Body of pancreas (tissue), 4 donors: ENCODE data around the gene AGBL2. TPM values are rescaled to one million over a fixed set of nuclear protein-coding genes. Genes with fewer than 3 reads are reported as not detected.

Experiments
- ATAC-seq: fragments of 150-250 bp; one replicate; pipeline ENCODE4 v1.9.1; 2016
- DNase-seq, 4 donors: peaks; one replicate each; pipeline ENCODE4 v3.0.0-alpha.2; 2019
- H3K27ac ChIP-seq, 4 donors: fragments of 200-600 bp; sonication (generic); 1 replicate in 3 of 4; 2 replicates in 1 of 4; pipeline versions ENCODE4 v1.5.1 to v1.6.1; 2016 to 2019; ENCODE audit warnings: mild to moderate bottlenecking in 1 of 4, mixed read lengths in 1 of 4, moderate library complexity in 1 of 4
- H3K27me3 ChIP-seq, 2 donors: fragments of 200-600 bp; sonication (generic); one replicate each; pipeline ENCODE4 v1.6.0; 2016; ENCODE audit warnings: mild to moderate bottlenecking in 1 of 2
- H3K36me3 ChIP-seq, 2 donors: fragments of 200-600 bp; sonication (generic); replicated peaks in 1 of 2; 2 replicates each; pipeline ENCODE4 v1.5.1; 2016; ENCODE audit warnings: low read depth in 2 of 2; ENCODE audit not compliant: insufficient read depth in 1 of 2
- H3K4me1 ChIP-seq: fragments of 200-600 bp; sonication (generic); one replicate; pipeline ENCODE4 v1.6.0; 2016
- H3K4me3 ChIP-seq, 2 donors: fragments of 200-600 bp; sonication (generic); 1 replicate in 1 of 2; 2 replicates in 1 of 2; pipeline ENCODE4 v1.5.1; 2016 to 2019
- H3K9me3 ChIP-seq, 3 donors: fragments of 200-600 bp; sonication (generic); 1 replicate in 2 of 3; 2 replicates in 1 of 3; pipeline ENCODE4 v1.5.1; 2016
- CTCF ChIP-seq, 7 experiments: fragments of 450-650 bp in 4 of 7; fragments of 200-600 bp in 3 of 7; sonication (generic) in 3 of 7; IDR thresholded peaks; one replicate each; pipeline ENCODE4 v1.5.1; 2016 to 2019; ENCODE audit warnings: antibody characterized with exemption in 7 of 7
- POLR2A ChIP-seq, 3 donors: fragments of 450-650 bp; IDR thresholded peaks; one replicate each; pipeline ENCODE4 v1.6.1; 2016; ENCODE audit warnings: antibody characterized with exemption in 3 of 3, mild to moderate bottlenecking in 2 of 3
- WGBS, 2 donors: methylation state at CpG; one replicate each; pipeline ENCODE4 v1.1.5; 2017; 5-methylcytosine and 5-hydroxymethylcytosine counted together
- intact Hi-C: fragments of 100-400 bp; cut with DNase I; formaldehyde crosslinking; loops from one replicate; pipeline ENCODE4 v1.15.1; 2023
- total RNA-seq, 2 donors: library from RNA; depleted of rRNA; stranded (reverse); fragments of >200 nt; gene quantifications; one replicate each; pipeline ENCODE4 v1.1.0, GENCODE V29; 2016

AGBL2 gene
- total RNA-seq, 2 donors from 2014 or later: 2.9 to 5.3 TPM

GRCh38 chr11:47725442-47726117 lies 10.4 kb upstream of the AGBL2 start:
- DNase-seq (no peak), ATAC-seq (no peak)
- Histone ChIP-seq H3K36me3 (peaks cover 9 to 30% of the 10 kb centered on the region in 2 donors), H3K4me3 (no peak overlapping the region), H3K27ac (peak overlapping the region in 3 of 4 donors; percentile 15 to 82 (median 75)), H3K27me3 (no peaks in the 10 kb centered on the region), H3K4me1 (peaks cover 14% of the 10 kb centered on the region), H3K9me3 (no peaks in the 10 kb centered on the region)
- intact Hi-C loops: no loop called here
- 82 to 90% methylated on average over 3 of the region's 3 CpGs for WGBS, 2 donors
- TF ChIP-seq CTCF (IDR thresholded peaks at IDR 0.05) (no peak), POLR2A (IDR thresholded peaks at IDR 0.05) (no peak)

GRCh38 chr11:47724041-47724729 lies 9.0 kb upstream of the AGBL2 start:
- DNase-seq: peak; percentile 61 to 85 (median 76)
- peak overlapping the region; percentile 39 to 85 (median 78) for H3K27ac ChIP-seq
- TF ChIP-seq POLR2A (IDR thresholded peaks at IDR 0.05) (no peak), CTCF (IDR thresholded peaks at IDR 0.05) (no peak)

GRCh38 chr11:47723041-47723440 lies 7.9 kb upstream of the AGBL2 start:
- 87 to 94% methylated on average over 3 of the region's 3 CpGs for WGBS, 2 donors
- peak overlapping the region in 2 of 4 donors; percentile 15 to 85 for H3K27ac ChIP-seq
- peaks cover 14% of the 10 kb centered on the region for H3K4me1 ChIP-seq
- H3K9me3 ChIP-seq: no peaks in the 10 kb centered on the region
- H3K27me3 ChIP-seq: no peaks in the 10 kb centered on the region
- DNase-seq (no peak), ATAC-seq (no peak)
- H3K4me3 ChIP-seq: no peak overlapping the region
- H3K36me3 ChIP-seq: peaks cover 21 to 32% of the 10 kb centered on the region in 2 donors
- TF ChIP-seq POLR2A (IDR thresholded peaks at IDR 0.05) (no peak), CTCF (IDR thresholded peaks at IDR 0.05) (no peak)
- intact Hi-C loops: no loop called here

More at GRCh38 chr11:47724041-47724729, 9.0 kb upstream of the AGBL2 start:
- H3K36me3 ChIP-seq: peaks cover 11 to 31% of the 10 kb centered on the region in 2 donors
- 45 to 68% methylated on average over 6 of the region's 6 CpGs for WGBS, 2 donors
- no peak overlapping the region for H3K4me3 ChIP-seq
- H3K9me3 ChIP-seq: no peaks in the 10 kb centered on the region
- peak; percentile 96 for ATAC-seq
- intact Hi-C loops: no loop called here
- H3K4me1 ChIP-seq: peaks cover 14% of the 10 kb centered on the region
- H3K27me3 ChIP-seq: no peaks in the 10 kb centered on the region

- ATAC-seq (no peak), DNase-seq (no peak)
- Histone ChIP-seq H3K4me3 (no peak overlapping the region), H3K36me3 (peaks cover 21 to 32% of the 10 kb centered on the region in 2 donors), H3K9me3 (no peaks in the 10 kb centered on the region), H3K27ac (no peak overlapping the region), H3K27me3 (no peaks in the 10 kb centered on the region), H3K4me1 (peaks cover 14% of the 10 kb centered on the region)
- intact Hi-C loops: no loop called here
- 97 to 98% methylated on average over 12 of the region's 12 CpGs for WGBS, 2 donors
- no peak for TF ChIP-seq POLR2A (IDR thresholded peaks at IDR 0.05)
These were observed 5.5 kb upstream of the AGBL2 start for GRCh38 chr11:47720651-47721050.

- no peak overlapping the region for H3K4me3 ChIP-seq
- H3K27ac ChIP-seq: no peak overlapping the region
- H3K4me1 ChIP-seq: peaks cover 5% of the 10 kb centered on the region
- DNase-seq (no peak), ATAC-seq (no peak)
- intact Hi-C loops: loop anchor here (10.0 kb wide), 1 partner anchor 72 kb away; the partner anchor contains the start of gene MTCH2
- WGBS, 2 donors: 52 to 70% methylated on average over 5 of the region's 5 CpGs
- no peaks in the 10 kb centered on the region for H3K27me3 ChIP-seq
- TF ChIP-seq POLR2A (IDR thresholded peaks at IDR 0.05): no peak
- no peak for TF ChIP-seq CTCF (IDR thresholded peaks at IDR 0.05)
- no peaks in the 10 kb centered on the region for H3K9me3 ChIP-seq
- H3K36me3 ChIP-seq: peaks cover 12 to 25% of the 10 kb centered on the region in 2 donors
These were observed 1.5 kb upstream of the AGBL2 start for GRCh38 chr11:47716692-47717091.
